ENCODE data around the gene ARFIP1.
"Not testable (repeated sequence)": the region's sequence is repeated elsewhere in the genome, so short reads cannot be mapped to it uniquely, and the experiment has no call there.

ARFIP1 gene

GRCh38 chr4:152779513-152780266, at the start of gene ARFIP1, which contains the start of gene TIGD4:
Gene ARFIP1, plus strand, starts transcription at chr4:152779954. Its CDS starts 49,680 bp downstream, at chr4:152829634.
Gene TIGD4, minus strand, starts transcription at chr4:152779730. Its CDS starts 8,726 bp downstream, at chr4:152771004.
- Histone ChIP-seq H3K4me3 (ENCODE audit: low read length) (peak within 1 kb of the TSS; percentile 90), H3K9ac (ENCODE audit: low read length) (peak within 1 kb of the TSS; percentile 85), H3K27ac (ENCODE audit: low read length) (peak within 1 kb of the TSS; percentile 78), H3K27me3 (ENCODE audit: control insufficient read depth, insufficient read depth, low read length) (no peaks in the 10 kb centered on the region), H3K36me3 (ENCODE audit: control insufficient read depth, low read depth, low read length) (peaks cover 3% of the 10 kb centered on the region), H3K4me1 (ENCODE audit: control insufficient read depth, low read depth, low read length) (peaks cover 5% of the 10 kb centered on the region), H3K9me3 (ENCODE audit: control insufficient read depth, low read depth, low read length) (no peaks in the 10 kb centered on the region)

GRCh38 chr4:152731997-152732396, 47.8 kb upstream of the ARFIP1 start:
- peaks cover 8% of the 10 kb centered on the region for H3K4me1 ChIP-seq (ENCODE audit: control insufficient read depth, low read depth, low read length)
- no peak overlapping the region for H3K9ac ChIP-seq (ENCODE audit: low read length)

GRCh38 chr4:152734015-152734698, 45.6 kb upstream of the ARFIP1 start:
- Histone ChIP-seq H3K9me3 (ENCODE audit: control insufficient read depth, low read depth, low read length) (no peaks in the 10 kb centered on the region), H3K4me3 (ENCODE audit: low read length) (no peak overlapping the region), H3K9ac (ENCODE audit: low read length) (no peak overlapping the region), H3K4me1 (ENCODE audit: control insufficient read depth, low read depth, low read length) (peaks cover 8% of the 10 kb centered on the region), H3K27ac (ENCODE audit: low read length) (no peak overlapping the region), H3K27me3 (ENCODE audit: control insufficient read depth, insufficient read depth, low read length) (no peaks in the 10 kb centered on the region), H3K36me3 (ENCODE audit: control insufficient read depth, low read depth, low read length) (no peaks in the 10 kb centered on the region)

More at GRCh38 chr4:152731997-152732396, 47.8 kb upstream of the ARFIP1 start:
- Histone ChIP-seq H3K27me3 (ENCODE audit: control insufficient read depth, insufficient read depth, low read length) (no peaks in the 10 kb centered on the region), H3K9me3 (ENCODE audit: control insufficient read depth, low read depth, low read length) (no peaks in the 10 kb centered on the region), H3K36me3 (ENCODE audit: control insufficient read depth, low read depth, low read length) (no peaks in the 10 kb centered on the region), H3K4me3 (ENCODE audit: low read length) (no peak overlapping the region), H3K27ac (ENCODE audit: low read length) (no peak overlapping the region)

GRCh38 chr4:152734699-152735050, 45.1 kb upstream of the ARFIP1 start:
- H3K27me3 ChIP-seq (ENCODE audit: control insufficient read depth, insufficient read depth, low read length), result no peaks in the 10 kb centered on the region
- H3K4me3 ChIP-seq (ENCODE audit: low read length), result no peak overlapping the region
- no peak overlapping the region for H3K27ac ChIP-seq (ENCODE audit: low read length)
- H3K36me3 ChIP-seq (ENCODE audit: control insufficient read depth, low read depth, low read length), result no peaks in the 10 kb centered on the region
- peaks cover 8% of the 10 kb centered on the region for H3K4me1 ChIP-seq (ENCODE audit: control insufficient read depth, low read depth, low read length)
- no peaks in the 10 kb centered on the region for H3K9me3 ChIP-seq (ENCODE audit: control insufficient read depth, low read depth, low read length)
- H3K9ac ChIP-seq (ENCODE audit: low read length), result no peak overlapping the region

- H3K9me3 ChIP-seq (ENCODE audit: control insufficient read depth, low read depth, low read length), result no peaks in the 10 kb centered on the region
- no peak overlapping the region for H3K9ac ChIP-seq (ENCODE audit: low read length)
- peaks cover 8% of the 10 kb centered on the region for H3K4me1 ChIP-seq (ENCODE audit: control insufficient read depth, low read depth, low read length)
- H3K36me3 ChIP-seq (ENCODE audit: control insufficient read depth, low read depth, low read length), result no peaks in the 10 kb centered on the region
- no peak overlapping the region for H3K27ac ChIP-seq (ENCODE audit: low read length)
- no peak overlapping the region for H3K4me3 ChIP-seq (ENCODE audit: low read length)
- no peaks in the 10 kb centered on the region for H3K27me3 ChIP-seq (ENCODE audit: control insufficient read depth, insufficient read depth, low read length)
Measured at GRCh38 chr4:152735396-152735859, 44.3 kb upstream of the ARFIP1 start.

GRCh38 chr4:152735906-152736305, 43.8 kb upstream of the ARFIP1 start:
- H3K9ac ChIP-seq (ENCODE audit: low read length), result no peak overlapping the region
- H3K9me3 ChIP-seq (ENCODE audit: control insufficient read depth, low read depth, low read length), result no peaks in the 10 kb centered on the region
- no peaks in the 10 kb centered on the region for H3K36me3 ChIP-seq (ENCODE audit: control insufficient read depth, low read depth, low read length)
- H3K27ac ChIP-seq (ENCODE audit: low read length), result no peak overlapping the region
- H3K4me1 ChIP-seq (ENCODE audit: control insufficient read depth, low read depth, low read length), result peaks cover 8% of the 10 kb centered on the region
- no peak overlapping the region for H3K4me3 ChIP-seq (ENCODE audit: low read length)
- H3K27me3 ChIP-seq (ENCODE audit: control insufficient read depth, insufficient read depth, low read length), result no peaks in the 10 kb centered on the region

- no peaks in the 10 kb centered on the region for H3K27me3 ChIP-seq (ENCODE audit: control insufficient read depth, insufficient read depth, low read length)
- no peak overlapping the region for H3K4me3 ChIP-seq (ENCODE audit: low read length)
- peaks cover 8% of the 10 kb centered on the region for H3K4me1 ChIP-seq (ENCODE audit: control insufficient read depth, low read depth, low read length)
- no peak overlapping the region for H3K27ac ChIP-seq (ENCODE audit: low read length)
- H3K9ac ChIP-seq (ENCODE audit: low read length), result no peak overlapping the region
- H3K36me3 ChIP-seq (ENCODE audit: control insufficient read depth, low read depth, low read length), result no peaks in the 10 kb centered on the region
- H3K9me3 ChIP-seq (ENCODE audit: control insufficient read depth, low read depth, low read length), result no peaks in the 10 kb centered on the region
Measured at GRCh38 chr4:152738827-152739226, 40.9 kb upstream of the ARFIP1 start.

GRCh38 chr4:152747444-152747843, 32.3 kb upstream of the ARFIP1 start:
- Histone ChIP-seq H3K36me3 (ENCODE audit: control insufficient read depth, low read depth, low read length) (no peaks in the 10 kb centered on the region), H3K4me1 (ENCODE audit: control insufficient read depth, low read depth, low read length) (no peaks in the 10 kb centered on the region), H3K27ac (ENCODE audit: low read length) (no peak overlapping the region), H3K4me3 (ENCODE audit: low read length) (no peak overlapping the region), H3K27me3 (ENCODE audit: control insufficient read depth, insufficient read depth, low read length) (no peaks in the 10 kb centered on the region), H3K9me3 (ENCODE audit: control insufficient read depth, low read depth, low read length) (no peaks in the 10 kb centered on the region), H3K9ac (ENCODE audit: low read length) (no peak overlapping the region)

GRCh38 chr4:152748619-152749018, 31.1 kb upstream of the ARFIP1 start:
- Histone ChIP-seq H3K27ac (ENCODE audit: low read length) (no peak overlapping the region), H3K9ac (ENCODE audit: low read length) (no peak overlapping the region), H3K4me3 (ENCODE audit: low read length) (no peak overlapping the region), H3K9me3 (ENCODE audit: control insufficient read depth, low read depth, low read length) (no peaks in the 10 kb centered on the region), H3K27me3 (ENCODE audit: control insufficient read depth, insufficient read depth, low read length) (no peaks in the 10 kb centered on the region), H3K4me1 (ENCODE audit: control insufficient read depth, low read depth, low read length) (no peaks in the 10 kb centered on the region), H3K36me3 (ENCODE audit: control insufficient read depth, low read depth, low read length) (no peaks in the 10 kb centered on the region)

- Histone ChIP-seq H3K9ac (ENCODE audit: low read length) (no peak overlapping the region), H3K9me3 (ENCODE audit: control insufficient read depth, low read depth, low read length) (no peaks in the 10 kb centered on the region), H3K4me3 (ENCODE audit: low read length) (no peak overlapping the region), H3K27me3 (ENCODE audit: control insufficient read depth, insufficient read depth, low read length) (no peaks in the 10 kb centered on the region), H3K36me3 (ENCODE audit: control insufficient read depth, low read depth, low read length) (no peaks in the 10 kb centered on the region), H3K27ac (ENCODE audit: low read length) (no peak overlapping the region), H3K4me1 (ENCODE audit: control insufficient read depth, low read depth, low read length) (peaks cover 8% of the 10 kb centered on the region)
Measured at GRCh38 chr4:152763796-152764195, 16.0 kb upstream of the ARFIP1 start.

- not testable (repeated sequence) for H3K9me3 ChIP-seq (ENCODE audit: control insufficient read depth, low read depth, low read length); H3K9ac ChIP-seq (ENCODE audit: low read length); H3K4me1 ChIP-seq (ENCODE audit: control insufficient read depth, low read depth, low read length); H3K36me3 ChIP-seq (ENCODE audit: control insufficient read depth, low read depth, low read length); H3K4me3 ChIP-seq (ENCODE audit: low read length); H3K27ac ChIP-seq (ENCODE audit: low read length); H3K27me3 ChIP-seq (ENCODE audit: control insufficient read depth, insufficient read depth, low read length)
Measured at GRCh38 chr4:152765069-152765737, 14.6 kb upstream of the ARFIP1 start.
